Common myeloid progenitor, CD34-positive (primary cell): ENCODE data around the gene SOS1.

Experiments used
- CTCF ChIA-PET: fragments of 350-600 bp; sonication (Branson Sonifier 250); formaldehyde crosslinking; loops from one replicate; lab custom pipeline; 2021; ENCODE audit warnings: antibody characterized with exemption; lab: Charles Lee
- POLR2A ChIA-PET: fragments of 350-600 bp; sonication (Branson Sonifier 250); formaldehyde crosslinking; loops from one replicate; lab custom pipeline; 2021; ENCODE audit warnings: antibody characterized with exemption; lab: Charles Lee
- DNase-seq, 3 donors: peaks; one replicate each; pipeline versions ENCODE4 v3.0.0 to v3.0.0-alpha.2; 2013
- H3K27ac ChIP-seq, 2 experiments: 1 replicate in 1 of 2; 2 replicates in 1 of 2; pipeline ENCODE4 v1.7.0; 2013; ENCODE audit warnings: inconsistent platforms in 2 of 2, low read length in 2 of 2, mild to moderate bottlenecking in 2 of 2, low read depth in 1 of 2, moderate library complexity in 1 of 2; ENCODE audit not compliant: severe bottlenecking in 2 of 2, insufficient read depth in 1 of 2, poor library complexity in 1 of 2
- H3K27me3 ChIP-seq, 5 experiments: replicated peaks in 2 of 5; 1 replicate in 3 of 5; 2 replicates in 2 of 5; pipeline versions ENCODE4 v1.6.1 to v1.7.0; 2013; ENCODE audit warnings: low read length in 4 of 5, mild to moderate bottlenecking in 2 of 5, moderate library complexity in 2 of 5, inconsistent platforms in 1 of 5; ENCODE audit not compliant: insufficient read depth in 5 of 5, control insufficient read depth in 4 of 5
- H3K36me3 ChIP-seq, 4 experiments: 1 replicate in 2 of 4; 2 replicates in 2 of 4; pipeline versions ENCODE4 v1.6.1 to v1.7.0; 2013; ENCODE audit warnings: low read length in 3 of 4, control low read depth in 1 of 4, mild to moderate bottlenecking in 1 of 4; ENCODE audit not compliant: control insufficient read depth in 4 of 4, insufficient read depth in 4 of 4
- H3K4me1 ChIP-seq, 4 experiments: 1 replicate in 3 of 4; 2 replicates in 1 of 4; pipeline versions ENCODE4 v1.6.1 to v1.7.1; 2013; ENCODE audit warnings: low read length in 3 of 4, mild to moderate bottlenecking in 3 of 4, control low read depth in 1 of 4, inconsistent platforms in 1 of 4, moderate library complexity in 1 of 4; ENCODE audit not compliant: control insufficient read depth in 4 of 4, insufficient read depth in 4 of 4; ENCODE audit errors: control extremely low read depth in 1 of 4
- H3K4me3 ChIP-seq, 7 experiments: 1 replicate in 4 of 7; 2 replicates in 3 of 7; pipeline versions ENCODE4 v1.5.1 to v1.7.0; 2013; ENCODE audit warnings: mild to moderate bottlenecking in 7 of 7, low read length in 6 of 7, moderate library complexity in 6 of 7, inconsistent platforms in 2 of 7, low read depth in 2 of 7, control low read depth in 1 of 7; ENCODE audit not compliant: insufficient read depth in 4 of 7, control insufficient read depth in 1 of 7; ENCODE audit errors: extremely low read depth in 1 of 7
- H3K9me3 ChIP-seq, 5 experiments: 1 replicate in 4 of 5; 2 replicates in 1 of 5; pipeline versions ENCODE4 v1.6.1 to v1.7.1; 2013; ENCODE audit warnings: low read length in 4 of 5, mild to moderate bottlenecking in 2 of 5, inconsistent platforms in 1 of 5, low read depth in 1 of 5, moderate library complexity in 1 of 5; ENCODE audit not compliant: control insufficient read depth in 4 of 5, insufficient read depth in 2 of 5; ENCODE audit errors: control extremely low read depth in 1 of 5
- WGBS: methylation state at CpG from one replicate; pipeline ENCODE4 v1.1.5; 2013; ENCODE audit not compliant: insufficient coverage; 5-methylcytosine and 5-hydroxymethylcytosine counted together

Gene SOS1

DNA sequence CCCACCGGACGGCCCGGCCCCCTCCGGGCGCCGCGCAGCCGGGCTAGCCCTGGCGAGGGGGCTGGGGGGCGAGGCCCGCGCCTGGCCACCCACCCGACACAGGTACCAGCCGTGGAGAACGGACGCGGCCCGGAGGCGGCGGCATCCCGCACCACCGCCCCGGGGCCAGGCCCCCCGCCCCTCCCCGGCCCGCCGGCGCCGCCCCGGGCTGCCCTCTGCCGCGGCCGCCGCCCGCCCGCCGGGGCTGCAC is 405 bp downstream of the SOS1 start:
- Histone ChIP-seq H3K4me1 (peaks cover 32 to 64% (median 46%) of the 10 kb centered on the region in 4 experiments), H3K4me3 (peak overlapping the region; percentile 80 to 97 (median 88))
- CTCF ChIA-PET = interaction anchor here (0.8 to 4.6 kb wide), 11 partner anchors 17 to 108 kb away, joined by 3 to 51 read pairs (median 3); no protein-coding TSS in a partner anchor

DNA sequence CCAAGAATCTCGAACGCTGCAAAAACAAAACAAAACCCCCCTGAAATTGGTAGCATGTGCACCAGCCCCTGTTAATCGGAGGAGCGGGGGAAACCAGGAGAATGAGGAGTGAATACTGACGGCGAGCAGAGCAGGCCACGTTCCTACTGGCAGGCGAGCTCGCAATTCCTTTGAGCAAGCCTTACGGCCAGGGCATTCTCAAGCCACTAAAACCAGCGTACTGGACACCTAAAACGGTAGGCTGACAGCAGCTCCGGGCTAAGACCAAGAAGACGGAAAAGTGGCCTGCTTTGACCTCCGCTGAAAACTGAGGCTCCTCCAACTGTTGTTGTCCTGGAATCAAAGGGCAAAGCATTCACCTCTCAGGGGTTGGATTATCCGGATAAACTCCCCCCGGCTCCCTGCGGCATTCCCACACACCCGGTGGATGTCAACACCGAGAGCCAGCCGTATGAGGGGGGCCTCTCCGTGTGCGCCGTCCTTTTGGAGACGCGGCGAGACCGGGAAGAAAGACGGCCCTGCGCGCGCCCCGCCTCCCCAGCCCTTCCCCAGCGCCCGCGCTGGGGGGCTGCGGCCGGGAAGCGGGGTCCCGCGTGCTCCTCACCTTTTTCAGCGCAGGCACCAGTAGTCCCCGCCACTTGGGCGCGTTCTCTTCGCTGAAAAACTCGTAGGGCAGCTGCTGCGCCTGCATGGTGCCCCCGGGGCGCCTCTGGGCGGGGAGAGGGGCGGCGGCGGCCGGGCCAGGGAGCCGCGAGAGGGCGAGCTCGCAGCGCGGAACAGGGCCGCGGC is 925 bp downstream of the SOS1 start:
- CTCF ChIA-PET = interaction anchor here (0.8 to 4.6 kb wide), 13 partner anchors 17 to 173 kb away, joined by 3 to 51 read pairs (median 5); no protein-coding TSS in a partner anchor
- under 1% methylated on average over 57 of the region's 63 CpGs for WGBS
- H3K4me3 ChIP-seq = peak overlapping the region; percentile 80 to 97 (median 88)
- H3K36me3 ChIP-seq = peaks cover 0 to 6% (median 6%) of the 10 kb centered on the region in 4 experiments
- POLR2A ChIA-PET = interaction anchor here (1.5 kb wide), 1 partner anchor 109 kb away, joined by 8 read pairs; no protein-coding TSS in a partner anchor
- no peaks in the 10 kb centered on the region for H3K27me3 ChIP-seq
- no peaks in the 10 kb centered on the region for H3K9me3 ChIP-seq
- DNase-seq = peak; percentile 53 to 70 (median 57)
- H3K27ac ChIP-seq = peak overlapping the region; percentile 75 to 94
- peaks cover 29 to 58% (median 41%) of the 10 kb centered on the region in 4 experiments for H3K4me1 ChIP-seq

More for the DNA sequence above, 405 bp downstream of the SOS1 start:
- H3K27ac ChIP-seq = peak overlapping the region; percentile 90 to 94
- WGBS = 2% methylated on average over 11 of the region's 37 CpGs
- H3K9me3 ChIP-seq = no peaks in the 10 kb centered on the region
- H3K36me3 ChIP-seq = peaks cover 0 to 6% (median 5%) of the 10 kb centered on the region in 4 experiments
- DNase-seq = no peak
- H3K27me3 ChIP-seq = no peaks in the 10 kb centered on the region
- POLR2A ChIA-PET = interaction anchor here (1.5 kb wide), 1 partner anchor 108 kb away, joined by 8 read pairs; no protein-coding TSS in a partner anchor

DNA sequence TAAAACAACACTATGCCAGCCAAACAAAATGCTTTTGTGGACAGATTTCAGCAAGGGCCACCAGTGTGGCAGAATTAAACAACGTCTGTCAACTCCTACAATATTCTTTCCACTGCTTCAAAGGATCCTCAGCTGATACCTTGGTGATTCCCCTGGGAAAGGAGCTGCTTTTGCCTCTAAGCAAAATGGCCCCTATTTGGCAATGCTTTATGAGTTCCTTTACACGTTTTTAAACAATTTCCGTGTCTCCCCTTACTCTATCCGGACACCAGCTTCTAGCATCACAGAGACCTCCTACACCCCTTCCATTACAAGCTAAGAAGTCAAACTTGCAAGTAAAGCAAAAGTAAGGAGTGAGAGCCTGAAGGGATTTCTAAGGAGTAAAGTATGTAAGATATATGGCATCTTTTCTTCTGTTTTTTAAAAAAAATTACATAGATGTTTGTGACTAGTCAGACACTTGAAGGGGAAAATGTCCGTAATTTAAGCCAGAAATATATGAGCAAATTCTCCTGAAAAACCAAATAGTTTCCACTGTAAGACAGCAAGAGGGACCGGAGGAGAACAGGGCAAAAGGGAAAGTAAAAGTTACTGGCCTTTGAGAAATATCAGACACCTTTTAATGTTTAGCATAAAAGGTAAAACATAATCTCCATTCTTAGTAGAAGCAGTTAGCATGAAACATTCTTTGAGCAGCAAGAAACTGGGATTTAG is 1.9 kb downstream of the SOS1 start:
- WGBS = 33% methylated on average over 3 of the region's 6 CpGs
- peak overlapping the region; percentile 75 to 94 for H3K27ac ChIP-seq
- no peak for DNase-seq
- no peaks in the 10 kb centered on the region for H3K27me3 ChIP-seq
- no peaks in the 10 kb centered on the region for H3K9me3 ChIP-seq
- peaks cover 25 to 55% (median 38%) of the 10 kb centered on the region in 4 experiments for H3K4me1 ChIP-seq
- H3K36me3 ChIP-seq = peaks cover 0 to 10% (median 6%) of the 10 kb centered on the region in 4 experiments
- peak overlapping the region in 6 of 7 experiments; percentile 80 to 97 (median 92) for H3K4me3 ChIP-seq
- CTCF ChIA-PET = interaction anchor here (1.0 to 4.6 kb wide), 10 partner anchors 10 to 172 kb away, joined by 3 to 51 read pairs (median 4); no protein-coding TSS in a partner anchor
- POLR2A ChIA-PET = interaction anchor here (0.7 kb wide), 1 partner anchor 9 kb away, joined by 3 read pairs; no protein-coding TSS in a partner anchor

DNA sequence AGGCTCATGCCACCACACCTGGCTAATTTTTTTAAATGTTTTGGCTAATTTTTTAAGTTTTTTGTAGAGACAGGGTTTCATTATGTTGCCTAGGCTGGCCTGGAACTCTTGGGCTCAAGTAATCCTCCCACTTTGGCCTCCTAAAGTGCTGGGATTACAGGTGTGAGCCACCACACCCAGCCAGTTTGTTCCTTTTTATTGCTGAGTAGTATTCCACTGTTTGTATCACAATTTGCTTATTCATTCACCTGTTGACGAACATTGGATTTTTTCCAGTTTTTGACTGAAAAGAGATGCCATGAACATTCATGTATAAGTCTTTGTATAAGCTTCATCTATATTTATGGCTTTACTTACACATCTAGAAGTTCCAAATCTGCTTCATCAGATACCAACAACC is 5.3 kb downstream of the SOS1 start:
- CTCF ChIA-PET = interaction anchor here (1.0 to 1.6 kb wide), 2 partner anchors 56 to 114 kb away, joined by 3 to 4 read pairs; no protein-coding TSS in a partner anchor
- no CpG with 5 or more reads among the region's 1 CpG for whole genome bisulfite sequencing
- Histone ChIP-seq H3K4me3 (no peak overlapping the region), H3K9me3 (no peaks in the 10 kb centered on the region), H3K27ac (no peak overlapping the region), H3K4me1 (peaks cover 11 to 26% (median 16%) of the 10 kb centered on the region in 4 experiments), H3K36me3 (peaks cover 3 to 17% (median 15%) of the 10 kb centered on the region in 4 experiments), H3K27me3 (no peaks in the 10 kb centered on the region)
- DNase-seq = no peak
- POLR2A ChIA-PET = no interaction called here

DNA sequence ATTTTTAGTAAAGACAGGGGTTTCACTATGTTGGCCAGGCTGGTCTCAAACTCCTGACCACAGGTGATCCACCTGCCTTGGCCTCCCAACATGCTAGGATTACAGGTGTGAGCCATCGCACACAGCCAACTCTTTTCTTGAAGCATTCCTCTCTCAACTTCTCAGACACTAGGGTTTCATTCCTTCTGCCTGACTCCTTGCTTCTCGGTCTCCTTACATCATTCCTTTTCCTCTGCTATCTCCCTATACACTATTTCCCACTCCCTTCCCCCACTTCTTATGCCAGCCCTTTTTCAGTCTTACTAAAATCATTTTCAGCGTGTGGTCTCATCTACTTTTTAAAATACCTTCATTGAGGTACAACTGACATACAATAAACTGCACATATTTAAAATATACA is 6.1 kb downstream of the SOS1 start:
- Histone ChIP-seq H3K9me3 (no peaks in the 10 kb centered on the region), H3K27me3 (no peaks in the 10 kb centered on the region), H3K4me1 (peaks cover 11 to 25% (median 16%) of the 10 kb centered on the region in 4 experiments), H3K36me3 (peaks cover 3 to 17% (median 16%) of the 10 kb centered on the region in 4 experiments), H3K4me3 (no peak overlapping the region), H3K27ac (no peak overlapping the region)
- POLR2A ChIA-PET = no interaction called here
- CTCF ChIA-PET = interaction anchor here (1.6 kb wide), 1 partner anchor 114 kb away, joined by 3 read pairs; no protein-coding TSS in a partner anchor
- no peak for DNase-seq
- 94% methylated on average over 3 of the region's 3 CpGs for WGBS

DNA sequence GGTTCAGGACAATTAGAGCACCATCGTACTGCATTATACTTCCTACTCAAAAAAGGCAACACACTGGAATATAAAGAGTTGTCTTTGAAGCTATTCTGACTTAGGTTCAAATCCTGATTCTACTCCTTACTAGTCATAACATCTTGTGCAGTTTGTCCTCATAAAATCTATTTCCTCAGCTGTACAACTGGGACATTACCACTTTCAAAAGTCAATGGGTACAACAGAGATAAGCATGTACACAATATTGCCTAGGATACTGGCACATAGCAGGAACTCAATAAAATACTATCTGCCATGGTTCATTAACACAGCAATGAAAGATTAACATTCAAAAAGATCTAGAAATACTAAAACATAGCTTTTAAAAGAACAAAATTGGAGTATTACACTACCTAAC is 11.3 kb downstream of the SOS1 start:
- POLR2A ChIA-PET = interaction anchor here (0.6 kb wide), 1 partner anchor 9 kb away, joined by 3 read pairs; no protein-coding TSS in a partner anchor
- DNase-seq = no peak
- WGBS = no CpG with 5 or more reads among the region's 1 CpG
- Histone ChIP-seq H3K4me1 (no peaks in the 10 kb centered on the region), H3K27me3 (no peaks in the 10 kb centered on the region), H3K9me3 (no peaks in the 10 kb centered on the region), H3K27ac (no peak overlapping the region), H3K36me3 (peaks cover 3 to 11% (median 8%) of the 10 kb centered on the region in 4 experiments), H3K4me3 (no peak overlapping the region)
- CTCF ChIA-PET = interaction anchor here (0.5 to 1.8 kb wide), 5 partner anchors 9 to 112 kb away, joined by 3 to 7 read pairs (median 4); no protein-coding TSS in a partner anchor
